Vagina (tissue), 2 donors: ENCODE data around the gene PIP5K1C. TPM values are rescaled to one million over a fixed set of nuclear protein-coding genes. Genes with fewer than 3 reads are reported as not detected.
A peak's percentile ranks its signal among the peaks of the same experiment; 100 is the strongest.

Experiments
- DNase-seq, 2 donors: peaks; one replicate each; pipeline ENCODE4 v3.0.0-alpha.2; 2017; ENCODE audit errors: extremely low spot score in 2 of 2
- H3K27ac ChIP-seq: fragments of 200-600 bp; sonication (generic); one replicate; pipeline ENCODE4 v1.5.1; 2019
- H3K27me3 ChIP-seq: fragments of 200-600 bp; sonication (generic); one replicate; pipeline ENCODE4 v1.5.1; 2019
- H3K36me3 ChIP-seq, 2 donors: fragments of 200-600 bp; sonication (generic); one replicate each; pipeline ENCODE4 v1.5.1; 2017 to 2019
- H3K4me1 ChIP-seq: fragments of 200-600 bp; sonication (generic); one replicate; pipeline ENCODE4 v1.5.1; 2019
- H3K4me3 ChIP-seq, 2 donors: fragments of 200-600 bp; sonication (generic); 1 replicate in 1 of 2; 2 replicates in 1 of 2; pipeline ENCODE4 v1.5.1; 2016 to 2019
- H3K9me3 ChIP-seq: fragments of 200-600 bp; sonication (generic); one replicate; pipeline ENCODE4 v1.5.1; 2019
- POLR2A ChIP-seq, 2 donors: fragments of 450-650 bp; IDR thresholded peaks; one replicate each; pipeline ENCODE4 v1.6.1; 2017; ENCODE audit warnings: antibody characterized with exemption in 2 of 2, mild to moderate bottlenecking in 2 of 2, moderate library complexity in 2 of 2
- POLR2AphosphoS5 ChIP-seq, 2 donors: sonication (generic); formaldehyde crosslinking; IDR thresholded peaks; one replicate each; pipeline ENCODE4 v1.9.0; 2017; ENCODE audit warnings: antibody characterized with exemption in 2 of 2, mild to moderate bottlenecking in 2 of 2, low read depth in 1 of 2; ENCODE audit not compliant: insufficient read depth in 1 of 2
- intact Hi-C: fragments of 100-400 bp; cut with DNase I; formaldehyde crosslinking; loops from one replicate; pipeline ENCODE4 v1.15.1; 2023
- total RNA-seq: library from RNA; depleted of rRNA; stranded (reverse); fragments of >200 nt; gene quantifications from one replicate; pipeline ENCODE4 v1.2.3, GENCODE V29; 2016
- TF ChIP-seq, protein P1 (sequence below), 3 experiments: fragments of 450-650 bp in 2 of 3; fragments of 200-600 bp in 1 of 3; sonication (generic) in 1 of 3; IDR thresholded peaks; one replicate each; pipeline ENCODE4 v1.5.1; 2017 to 2019; ENCODE audit warnings: antibody characterized with exemption in 3 of 3, mild to moderate bottlenecking in 2 of 3, moderate library complexity in 2 of 3

The PIP5K1C gene
- total RNA-seq, 1 donor from 2014 or later, result 24.1 TPM

- intact Hi-C loops, result no loop called here
- TF ChIP-seq, protein P1, sequence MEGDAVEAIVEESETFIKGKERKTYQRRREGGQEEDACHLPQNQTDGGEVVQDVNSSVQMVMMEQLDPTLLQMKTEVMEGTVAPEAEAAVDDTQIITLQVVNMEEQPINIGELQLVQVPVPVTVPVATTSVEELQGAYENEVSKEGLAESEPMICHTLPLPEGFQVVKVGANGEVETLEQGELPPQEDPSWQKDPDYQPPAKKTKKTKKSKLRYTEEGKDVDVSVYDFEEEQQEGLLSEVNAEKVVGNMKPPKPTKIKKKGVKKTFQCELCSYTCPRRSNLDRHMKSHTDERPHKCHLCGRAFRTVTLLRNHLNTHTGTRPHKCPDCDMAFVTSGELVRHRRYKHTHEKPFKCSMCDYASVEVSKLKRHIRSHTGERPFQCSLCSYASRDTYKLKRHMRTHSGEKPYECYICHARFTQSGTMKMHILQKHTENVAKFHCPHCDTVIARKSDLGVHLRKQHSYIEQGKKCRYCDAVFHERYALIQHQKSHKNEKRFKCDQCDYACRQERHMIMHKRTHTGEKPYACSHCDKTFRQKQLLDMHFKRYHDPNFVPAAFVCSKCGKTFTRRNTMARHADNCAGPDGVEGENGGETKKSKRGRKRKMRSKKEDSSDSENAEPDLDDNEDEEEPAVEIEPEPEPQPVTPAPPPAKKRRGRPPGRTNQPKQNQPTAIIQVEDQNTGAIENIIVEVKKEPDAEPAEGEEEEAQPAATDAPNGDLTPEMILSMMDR (IDR thresholded peaks at IDR 0.05), result no peak
- peak in 1 of 2 donors; percentile 8 for TF ChIP-seq POLR2AphosphoS5 (IDR thresholded peaks at IDR 0.05; ENCODE audit: insufficient read depth in 1 of 2, low read depth in 1 of 2)
- H3K27ac ChIP-seq, result peak overlapping the region; percentile 99
- H3K4me1 ChIP-seq, result peaks cover 49% of the 10 kb centered on the region
- H3K36me3 ChIP-seq, result no peaks in the 10 kb centered on the region
- DNase-seq, result no peak
- no peaks in the 10 kb centered on the region for H3K9me3 ChIP-seq
- H3K4me3 ChIP-seq, result peak overlapping the region; percentile 38 to 47
- H3K27me3 ChIP-seq, result no peaks in the 10 kb centered on the region
These were observed 28.3 kb downstream of the PIP5K1C start for GRCh38 chr19:3671680-3672574.

- Histone ChIP-seq H3K36me3 (no peaks in the 10 kb centered on the region), H3K27ac (peak overlapping the region; percentile 99), H3K4me1 (peaks cover 54% of the 10 kb centered on the region), H3K27me3 (no peaks in the 10 kb centered on the region), H3K9me3 (no peaks in the 10 kb centered on the region), H3K4me3 (peak overlapping the region; percentile 38 to 47)
- DNase-seq, result peak in 1 of 2 donors; percentile 92
- TF ChIP-seq, protein P1 (IDR thresholded peaks at IDR 0.05), result no peak
- TF ChIP-seq POLR2A (IDR thresholded peaks at IDR 0.05) (peak in 1 of 2 donors; percentile 26), POLR2AphosphoS5 (IDR thresholded peaks at IDR 0.05; ENCODE audit: insufficient read depth in 1 of 2, low read depth in 1 of 2) (peak in 1 of 2 donors; percentile 74)
- intact Hi-C loops, result no loop called here
These were observed 29.2 kb downstream of the PIP5K1C start for GRCh38 chr19:3670796-3671679.

GRCh38 chr19:3669947-3670795 lies 30.1 kb downstream of the PIP5K1C start:
- Histone ChIP-seq H3K27me3 (no peaks in the 10 kb centered on the region), H3K36me3 (no peaks in the 10 kb centered on the region), H3K27ac (peak overlapping the region; percentile 99), H3K9me3 (no peaks in the 10 kb centered on the region), H3K4me3 (peak overlapping the region; percentile 38 to 47), H3K4me1 (peaks cover 61% of the 10 kb centered on the region)
- peak in 1 of 2 donors; percentile 96 for DNase-seq
- TF ChIP-seq POLR2A (IDR thresholded peaks at IDR 0.05) (peak; percentile 38 to 79), POLR2AphosphoS5 (IDR thresholded peaks at IDR 0.05; ENCODE audit: insufficient read depth in 1 of 2, low read depth in 1 of 2) (peak; percentile 81 to 94)
- TF ChIP-seq, protein P1 (IDR thresholded peaks at IDR 0.05), result no peak
- intact Hi-C loops, result no loop called here

GRCh38 chr19:3669082-3669946 lies 31.0 kb downstream of the PIP5K1C start:
- DNase-seq, result no peak
- Histone ChIP-seq H3K27ac (peak overlapping the region; percentile 99), H3K4me1 (peaks cover 61% of the 10 kb centered on the region), H3K27me3 (no peaks in the 10 kb centered on the region), H3K9me3 (no peaks in the 10 kb centered on the region), H3K36me3 (peaks cover 0 to 5% of the 10 kb centered on the region in 2 donors), H3K4me3 (peak overlapping the region in 1 of 2 donors; percentile 47)
- intact Hi-C loops, result no loop called here
- no peak for TF ChIP-seq POLR2A (IDR thresholded peaks at IDR 0.05)
- TF ChIP-seq, protein P1 (IDR thresholded peaks at IDR 0.05), result no peak
